K562 (cell line): ENCODE measurements around the gene CDC6. TPM values are rescaled to one million over a fixed set of nuclear protein-coding genes. Genes with fewer than 3 reads are reported as not detected.

Source experiments
- CXXC5 ChIP-seq: fragments of 250-450 bp; sonication (Bioruptor Pico); IDR thresholded peaks from 2 replicates; pipeline ENCODE4 v1.8.0; 2022; ENCODE audit warnings: inconsistent platforms, mild to moderate bottlenecking, moderate library complexity
- FOXM1 ChIP-seq, 2 experiments: fragments of 450-650 bp in 1 of 2; sonication (generic) in 1 of 2; formaldehyde crosslinking in 1 of 2; IDR thresholded peaks; 2 replicates each; pipeline versions ENCODE4 v1.6.1 to v1.9.0; 2017 to 2022; ENCODE audit warnings: low read depth in 2 of 2, mild to moderate bottlenecking in 2 of 2, missing genetic modification reagents in 1 of 2, moderate library complexity in 1 of 2
- KAT8 ChIP-seq: fragments of 450-650 bp; IDR thresholded peaks from 2 replicates; pipeline ENCODE4 v1.6.1; 2016; ENCODE audit warnings: low read depth, mild to moderate bottlenecking
- NRF1 ChIP-seq, 2 experiments: fragments of 450-650 bp; IDR thresholded peaks in 1 of 2; conservative IDR thresholded peaks in 1 of 2; 2 replicates each; pipeline ENCODE4 v1.6.1; 2014; ENCODE audit warnings: mild to moderate bottlenecking in 2 of 2
- RB1 ChIP-seq: fragments of 450-650 bp; IDR thresholded peaks from 2 replicates; pipeline ENCODE4 v1.6.1; 2017; ENCODE audit warnings: low read depth, mild to moderate bottlenecking
- THRAP3 ChIP-seq: fragments of 450-650 bp; IDR thresholded peaks from 2 replicates; pipeline ENCODE4 v1.6.1; 2016; ENCODE audit warnings: mild to moderate bottlenecking, inconsistent platforms, borderline replicate concordance
- USF2 ChIP-seq: sonication (generic); formaldehyde crosslinking; IDR thresholded peaks from 2 replicates; pipeline ENCODE4 v1.5.0; 2020; ENCODE audit warnings: missing genetic modification reagents
- XRCC5 ChIP-seq: fragments of 200-400 bp; formaldehyde crosslinking; IDR thresholded peaks from 2 replicates; pipeline ENCODE4 v1.6.1; 2017; ENCODE audit warnings: low read depth, mild to moderate bottlenecking, low read length
- ZBTB8A ChIP-seq: fragments of 450-650 bp; IDR thresholded peaks from 2 replicates; pipeline ENCODE4 v1.6.1; 2018; ENCODE audit warnings: mild to moderate bottlenecking, moderate library complexity; ENCODE audit not compliant: partially characterized antibody
- ZNF584 ChIP-seq: fragments of 200-800 bp; sonication (Bioruptor generic); IDR thresholded peaks from 2 replicates; pipeline ENCODE4 v1.6.1; 2016; ENCODE audit warnings: low read depth, mild to moderate bottlenecking, missing genetic modification characterization, missing compliant biosample characterization
- ZNF740 ChIP-seq, 3 experiments: fragments of 200-800 bp in 1 of 3; sonication (Bioruptor generic) in 1 of 3; sonication (generic) in 1 of 3; formaldehyde crosslinking in 1 of 3; IDR thresholded peaks; 2 replicates each; pipeline versions ENCODE4 v1.6.1 to v1.8.0; 2016 to 2022; ENCODE audit warnings: mild to moderate bottlenecking in 2 of 3, missing compliant biosample characterization in 2 of 3, missing genetic modification characterization in 2 of 3, missing genetic modification reagents in 1 of 3
- polyA plus RNA-seq, 8 experiments: library from polyadenylated mRNA; depleted of rRNA in 4 of 8; stranded (reverse) in 5 of 8; unstranded in 3 of 8; fragments of >200 nt; fragmentation: Nextera tagmentation in 2 of 8; fragmentation: Illumina TruSeq in 1 of 8; extraction: Ambion mirVana in 2 of 8; extraction: Trizol in 1 of 8; gene quantifications; 2 replicates each; pipeline versions ENCODE4 v1.2.1 to v1.2.3, GENCODE V29; 2011 to 2014; ENCODE audit warnings: inconsistent platforms in 1 of 8, missing spikeins in 1 of 8
- total RNA-seq, 7 experiments: library from RNA; depleted of rRNA in 6 of 7; stranded (reverse); fragments of >200 nt in 6 of 7; fragmentation: Illumina TruSeq in 2 of 7; extraction: Trizol in 2 of 7; gene quantifications; 2 replicates each; pipeline versions ENCODE4 v1.2.1 to v1.2.3, GENCODE V29; 2011 to 2021; ENCODE audit warnings: low replicate concordance in 1 of 7
- TF ChIP-seq, protein P1 (sequence below): fragments of 250-450 bp; sonication (Bioruptor Pico); IDR thresholded peaks from 2 replicates; pipeline ENCODE4 v1.5.0; 2021; ENCODE audit warnings: mild to moderate bottlenecking, borderline replicate concordance
- TF ChIP-seq, protein P2 (sequence below), 2 experiments: fragments of 450-650 bp; conservative IDR thresholded peaks; 2 replicates each; pipeline ENCODE4 v1.6.1; 2017; ENCODE audit warnings: mild to moderate bottlenecking in 2 of 2, moderate library complexity in 2 of 2
- TF ChIP-seq, protein P3 (sequence below): IDR thresholded peaks from 2 replicates; pipeline ENCODE4 v1.6.1; 2011; ENCODE audit not compliant: insufficient read length; ENCODE audit errors: extremely low read depth

Gene CDC6
- total and polyA plus RNA-seq, 9 of the 15 experiments (the other 6 are each of a cell fraction or from before 2014, with no cell fraction given): 29.6 to 141 (median 106) TPM

DNA sequence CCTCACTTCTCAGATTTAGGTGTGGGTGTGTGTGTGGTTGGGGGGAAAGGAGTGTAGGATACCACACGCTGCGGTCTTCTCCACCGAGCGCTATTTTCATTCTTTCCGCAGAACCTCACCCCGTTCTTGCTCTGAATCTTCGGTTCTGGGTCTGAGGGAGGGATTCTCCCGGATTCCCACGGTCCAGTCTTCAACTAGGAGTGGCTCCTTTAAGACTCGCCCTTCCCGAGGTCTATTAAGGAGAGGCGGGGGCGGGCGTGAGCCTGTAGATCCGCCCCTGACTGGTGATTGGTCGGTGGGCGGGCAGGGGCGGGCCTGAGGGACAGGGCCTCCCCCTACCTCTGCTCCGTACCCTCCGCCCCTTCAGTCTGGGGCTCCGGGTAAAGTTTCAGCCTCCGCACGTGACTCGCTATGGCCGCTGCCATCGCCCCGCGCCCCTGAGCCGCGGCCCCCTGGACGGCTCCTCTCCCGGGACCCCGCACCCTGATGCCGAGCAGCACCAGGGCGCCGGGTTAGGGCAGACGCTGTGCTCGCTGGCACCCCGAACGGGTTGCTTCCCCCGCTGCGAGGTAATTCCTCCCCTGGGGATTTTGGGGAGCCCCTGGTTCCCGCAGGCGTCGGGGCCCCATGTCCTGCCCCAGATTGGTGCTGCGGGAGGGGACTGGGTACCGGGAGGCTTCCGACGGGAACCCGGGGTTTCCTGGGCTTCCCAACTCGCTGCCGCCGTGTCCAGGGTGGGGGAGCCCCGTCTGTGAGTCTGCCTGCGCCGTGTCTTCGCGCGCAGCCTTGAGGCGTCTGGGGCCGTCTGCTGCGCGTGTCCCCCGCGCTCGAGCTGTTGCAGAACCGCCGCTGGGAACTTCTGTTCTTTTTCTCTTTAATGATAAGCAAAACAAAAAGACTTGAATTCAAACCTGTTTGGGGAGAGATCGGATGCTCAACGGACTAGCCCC, 30.5 kb downstream of the CDC6 start (continued):
- 0 out of 2 replicates have a peak, but pooled peaks have one; percentile 30 for TF ChIP-seq FOXM1 (IDR thresholded peaks at IDR 0.05; ENCODE audit: low read depth)
- no peak for TF ChIP-seq FOXM1 (CRISPR knock-in tag; IDR thresholded peaks at IDR 0.05; ENCODE audit: low read depth)
- no peak for TF ChIP-seq THRAP3
- TF ChIP-seq, protein P1, sequence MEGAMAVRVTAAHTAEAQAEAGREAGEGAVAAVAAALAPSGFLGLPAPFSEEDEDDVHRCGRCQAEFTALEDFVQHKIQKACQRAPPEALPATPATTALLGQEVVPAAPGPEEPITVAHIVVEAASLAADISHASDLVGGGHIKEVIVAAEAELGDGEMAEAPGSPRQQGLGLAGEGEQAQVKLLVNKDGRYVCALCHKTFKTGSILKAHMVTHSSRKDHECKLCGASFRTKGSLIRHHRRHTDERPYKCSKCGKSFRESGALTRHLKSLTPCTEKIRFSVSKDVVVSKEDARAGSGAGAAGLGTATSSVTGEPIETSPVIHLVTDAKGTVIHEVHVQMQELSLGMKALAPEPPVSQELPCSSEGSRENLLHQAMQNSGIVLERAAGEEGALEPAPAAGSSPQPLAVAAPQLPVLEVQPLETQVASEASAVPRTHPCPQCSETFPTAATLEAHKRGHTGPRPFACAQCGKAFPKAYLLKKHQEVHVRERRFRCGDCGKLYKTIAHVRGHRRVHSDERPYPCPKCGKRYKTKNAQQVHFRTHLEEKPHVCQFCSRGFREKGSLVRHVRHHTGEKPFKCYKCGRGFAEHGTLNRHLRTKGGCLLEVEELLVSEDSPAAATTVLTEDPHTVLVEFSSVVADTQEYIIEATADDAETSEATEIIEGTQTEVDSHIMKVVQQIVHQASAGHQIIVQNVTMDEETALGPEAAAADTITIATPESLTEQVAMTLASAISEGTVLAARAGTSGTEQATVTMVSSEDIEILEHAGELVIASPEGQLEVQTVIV (CRISPR knock-in tag): no peak
- TF ChIP-seq XRCC5: no peak
- TF ChIP-seq, protein P2, sequence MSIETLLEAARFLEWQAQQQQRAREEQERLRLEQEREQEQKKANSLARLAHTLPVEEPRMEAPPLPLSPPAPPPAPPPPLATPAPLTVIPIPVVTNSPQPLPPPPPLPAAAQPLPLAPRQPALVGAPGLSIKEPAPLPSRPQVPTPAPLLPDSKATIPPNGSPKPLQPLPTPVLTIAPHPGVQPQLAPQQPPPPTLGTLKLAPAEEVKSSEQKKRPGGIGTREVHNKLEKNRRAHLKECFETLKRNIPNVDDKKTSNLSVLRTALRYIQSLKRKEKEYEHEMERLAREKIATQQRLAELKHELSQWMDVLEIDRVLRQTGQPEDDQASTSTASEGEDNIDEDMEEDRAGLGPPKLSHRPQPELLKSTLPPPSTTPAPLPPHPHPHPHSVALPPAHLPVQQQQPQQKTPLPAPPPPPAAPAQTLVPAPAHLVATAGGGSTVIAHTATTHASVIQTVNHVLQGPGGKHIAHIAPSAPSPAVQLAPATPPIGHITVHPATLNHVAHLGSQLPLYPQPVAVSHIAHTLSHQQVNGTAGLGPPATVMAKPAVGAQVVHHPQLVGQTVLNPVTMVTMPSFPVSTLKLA (conservative IDR thresholded peaks at IDR 0.05): peak; percentile 83 to 90
- TF ChIP-seq RB1: peak; percentile 35; the same call in 1 of the 2 replicates
- TF ChIP-seq, protein P3, sequence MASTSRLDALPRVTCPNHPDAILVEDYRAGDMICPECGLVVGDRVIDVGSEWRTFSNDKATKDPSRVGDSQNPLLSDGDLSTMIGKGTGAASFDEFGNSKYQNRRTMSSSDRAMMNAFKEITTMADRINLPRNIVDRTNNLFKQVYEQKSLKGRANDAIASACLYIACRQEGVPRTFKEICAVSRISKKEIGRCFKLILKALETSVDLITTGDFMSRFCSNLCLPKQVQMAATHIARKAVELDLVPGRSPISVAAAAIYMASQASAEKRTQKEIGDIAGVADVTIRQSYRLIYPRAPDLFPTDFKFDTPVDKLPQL: no peak
- no peak for TF ChIP-seq ZNF584 (CRISPR knock-in tag)
- TF ChIP-seq ZNF740 (CRISPR knock-in tag; IDR thresholded peaks at IDR 0.05): 0 out of 2 replicates have a peak, but pooled peaks have one; percentile 11
- no peak; a peak in 1 of 4 replicates for TF ChIP-seq ZNF740 (tag; IDR thresholded peaks at IDR 0.05)
- no peak for TF ChIP-seq ZBTB8A
- TF ChIP-seq CXXC5 (CRISPR knock-in tag): peak; percentile 42
- peak; percentile 89 to 90 for TF ChIP-seq NRF1 (conservative IDR thresholded peaks at IDR 0.05 in 1 of 2, IDR thresholded peaks at IDR 0.05 in 1 of 2)
- TF ChIP-seq USF2 (CRISPR knock-in tag): peak; percentile 92
- no peak for TF ChIP-seq KAT8
